PC-3 (cell line): ENCODE data around the gene KIF14. TPM values are rescaled to one million over a fixed set of nuclear protein-coding genes. Genes with fewer than 3 reads are reported as not detected.

ENCODE experiments used
- ATAC-seq: fragments of 200-7000 bp; cut with Tn5 transposase; 2 replicates; pipeline ENCODE4 v1.9.1; 2020; ENCODE audit warnings: mild to moderate bottlenecking, moderate library complexity
- BruUV-seq: library from RNA; stranded (reverse); fragments of 400-500 nt; replicated peaks from 2 replicates; lab custom pipeline; 2021; lab: Mats Ljungman, UMichigan
- CTCF ChIA-PET: fragments of 300-600 bp; sonication (Branson Sonifier 250); formaldehyde crosslinking; loops from one replicate; lab custom pipeline; 2022; ENCODE audit warnings: antibody characterized with exemption; lab: Charles Lee
- POLR2A ChIA-PET: fragments of 300-600 bp; sonication (Branson Sonifier 250); formaldehyde crosslinking; loops from one replicate; lab custom pipeline; 2022; ENCODE audit warnings: antibody characterized with exemption; ENCODE audit not compliant: unreplicated experiment; lab: Charles Lee
- DNase-seq: peaks from one replicate; pipeline ENCODE4 v3.0.0-alpha.2; 2015
- H2AFZ ChIP-seq: fragments of 300-600 bp; sonication (generic); 2 replicates; pipeline ENCODE4 v1.6.0; 2016; ENCODE audit warnings: antibody characterized with exemption, low read length
- H3F3A ChIP-seq: fragments of 300-600 bp; sonication (generic); one replicate; pipeline ENCODE4 v1.6.0; 2017; ENCODE audit warnings: antibody characterized with exemption, low read length, control low read depth, mild to moderate bottlenecking; ENCODE audit not compliant: unreplicated experiment
- H3K27ac ChIP-seq: fragments of 300-600 bp; sonication (generic); 2 replicates; pipeline ENCODE4 v1.5.1; 2016; ENCODE audit warnings: mild to moderate bottlenecking, low read length
- H3K27me3 ChIP-seq: fragments of 300-600 bp; sonication (generic); 2 replicates; pipeline ENCODE4 v1.6.1; 2016; ENCODE audit warnings: low read length, mixed read lengths
- H3K36me3 ChIP-seq: fragments of 300-600 bp; sonication (generic); 2 replicates; pipeline ENCODE4 v1.6.1; 2016; ENCODE audit warnings: low read depth, mixed run types, low read length, mixed read lengths
- H3K4me1 ChIP-seq: fragments of 300-600 bp; sonication (generic); 2 replicates; pipeline ENCODE4 v1.5.1; 2016; ENCODE audit warnings: low read length; ENCODE audit not compliant: insufficient read depth
- H3K4me2 ChIP-seq: fragments of 300-600 bp; sonication (generic); 2 replicates; pipeline ENCODE4 v1.6.0; 2016; ENCODE audit warnings: low read length
- H3K4me3 ChIP-seq: fragments of 300-600 bp; sonication (generic); 2 replicates; pipeline ENCODE4 v1.5.1; 2016; ENCODE audit warnings: mild to moderate bottlenecking, low read length, mixed read lengths
- H3K79me2 ChIP-seq: fragments of 300-600 bp; sonication (generic); 2 replicates; pipeline ENCODE4 v1.6.1; 2017; ENCODE audit warnings: low read length, mixed read lengths
- H3K9ac ChIP-seq: fragments of 300-600 bp; sonication (generic); 2 replicates; pipeline ENCODE4 v1.6.0; 2016; ENCODE audit warnings: mild to moderate bottlenecking, low read length
- H3K9me2 ChIP-seq: fragments of 300-600 bp; sonication (generic); replicated peaks from 2 replicates; pipeline ENCODE4 v1.6.1; 2016; ENCODE audit warnings: mixed run types, low read length, mixed read lengths
- H3K9me3 ChIP-seq: fragments of 300-600 bp; sonication (generic); 2 replicates; pipeline ENCODE4 v1.6.1; 2016; ENCODE audit warnings: low read length, mixed read lengths
- H4K20me1 ChIP-seq: fragments of 300-600 bp; sonication (generic); 2 replicates; pipeline ENCODE4 v1.6.1; 2016; ENCODE audit warnings: low read length, mixed read lengths
- EZH2 ChIP-seq: fragments of 300-600 bp; sonication (generic); IDR thresholded peaks from one replicate; pipeline ENCODE4 v1.6.1; 2017; ENCODE audit warnings: antibody characterized with exemption, mild to moderate bottlenecking, low read length; ENCODE audit not compliant: unreplicated experiment
- EZH2phosphoT487 ChIP-seq: fragments of 300-600 bp; sonication (generic); IDR thresholded peaks from 2 replicates; pipeline ENCODE4 v1.6.1; 2018; ENCODE audit warnings: mild to moderate bottlenecking, antibody characterized with exemption, low read length, borderline replicate concordance
- intact Hi-C: fragments of 100-400 bp; cut with micrococcal nuclease; formaldehyde crosslinking; loops from 2 replicates; pipeline ENCODE4 v1.9.0; 2023
- total RNA-seq: library from RNA; depleted of rRNA; stranded (reverse); fragments of >200 nt; gene quantifications from 2 replicates; pipeline ENCODE4 v1.2.3, GENCODE V29; 2014
- TF ChIP-seq, protein P1 (sequence below): fragments of 300-600 bp; sonication (generic); conservative IDR thresholded peaks from 2 replicates; pipeline ENCODE4 v1.5.1; 2017; ENCODE audit warnings: antibody characterized with exemption, low read depth, mild to moderate bottlenecking, low read length

The KIF14 gene
- total RNA-seq, 1 experiment from 2014 or later, result 23.6 TPM

DNA sequence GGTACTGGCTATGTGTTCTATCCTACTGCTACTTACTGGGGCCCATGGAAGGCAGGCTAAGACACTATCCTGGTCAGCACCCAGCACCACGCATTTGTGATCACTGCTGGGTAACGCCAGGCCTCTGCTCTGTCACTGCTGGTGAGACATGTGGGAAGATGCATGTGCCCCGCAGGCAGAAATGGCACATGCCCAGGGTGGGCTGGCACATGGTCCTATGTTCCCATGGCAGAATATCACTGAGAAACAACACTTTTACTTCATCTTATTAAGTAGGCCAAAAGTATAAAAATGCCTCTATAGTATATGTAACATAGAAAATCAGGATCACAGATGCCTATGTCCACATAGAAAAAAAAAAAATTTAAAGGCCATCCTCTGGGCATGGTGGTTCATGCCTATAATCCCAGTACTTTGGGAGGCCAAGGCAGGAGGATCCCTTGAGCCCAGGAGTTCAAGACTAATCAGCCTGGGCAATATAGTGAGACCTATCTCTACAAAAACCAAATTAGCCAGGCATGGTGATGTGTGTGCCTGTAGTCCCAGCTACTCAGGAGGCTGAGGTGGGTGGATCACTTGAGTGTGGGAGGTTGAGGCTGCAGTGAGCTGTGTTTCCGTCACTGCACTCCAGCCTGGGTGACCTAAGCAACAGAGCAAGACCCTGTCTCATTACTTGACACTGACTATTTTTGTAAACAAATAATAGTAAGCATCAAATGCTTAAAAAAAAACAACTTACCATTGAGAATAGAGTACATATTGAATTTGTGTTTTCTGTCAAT lies 37.7 kb upstream of the KIF14 start:
- peaks cover 32% of the 10 kb centered on the region for H3K36me3 ChIP-seq
- no TSS peak for BruUV-seq
- no peak for ATAC-seq
- H4K20me1 ChIP-seq, result no peaks in the 10 kb centered on the region
- no peak overlapping the region for H3K4me2 ChIP-seq
- ChIA-PET CTCF (no interaction called here), POLR2A (interaction anchor here (0.6 to 0.7 kb wide), 2 partner anchors 12 to 471 kb away, joined by 3 to 5 read pairs; no protein-coding TSS in a partner anchor)
- no peaks in the 10 kb centered on the region for H3K79me2 ChIP-seq
- no peak for DNase-seq
- H3K4me3 ChIP-seq, result no peak overlapping the region
- H3K4me1 ChIP-seq, result peaks cover 33% of the 10 kb centered on the region
- intact Hi-C loops, result no loop called here
- H3F3A ChIP-seq, result peaks cover 4% of the 10 kb centered on the region
- no peak for TF ChIP-seq EZH2phosphoT487
- TF ChIP-seq, protein P1, sequence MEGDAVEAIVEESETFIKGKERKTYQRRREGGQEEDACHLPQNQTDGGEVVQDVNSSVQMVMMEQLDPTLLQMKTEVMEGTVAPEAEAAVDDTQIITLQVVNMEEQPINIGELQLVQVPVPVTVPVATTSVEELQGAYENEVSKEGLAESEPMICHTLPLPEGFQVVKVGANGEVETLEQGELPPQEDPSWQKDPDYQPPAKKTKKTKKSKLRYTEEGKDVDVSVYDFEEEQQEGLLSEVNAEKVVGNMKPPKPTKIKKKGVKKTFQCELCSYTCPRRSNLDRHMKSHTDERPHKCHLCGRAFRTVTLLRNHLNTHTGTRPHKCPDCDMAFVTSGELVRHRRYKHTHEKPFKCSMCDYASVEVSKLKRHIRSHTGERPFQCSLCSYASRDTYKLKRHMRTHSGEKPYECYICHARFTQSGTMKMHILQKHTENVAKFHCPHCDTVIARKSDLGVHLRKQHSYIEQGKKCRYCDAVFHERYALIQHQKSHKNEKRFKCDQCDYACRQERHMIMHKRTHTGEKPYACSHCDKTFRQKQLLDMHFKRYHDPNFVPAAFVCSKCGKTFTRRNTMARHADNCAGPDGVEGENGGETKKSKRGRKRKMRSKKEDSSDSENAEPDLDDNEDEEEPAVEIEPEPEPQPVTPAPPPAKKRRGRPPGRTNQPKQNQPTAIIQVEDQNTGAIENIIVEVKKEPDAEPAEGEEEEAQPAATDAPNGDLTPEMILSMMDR, result no peak
- no peak for TF ChIP-seq EZH2
- H3K9me2 ChIP-seq, result no peaks in the 10 kb centered on the region
- no peak overlapping the region for H2AFZ ChIP-seq
- H3K9me3 ChIP-seq, result no peaks in the 10 kb centered on the region
- H3K27me3 ChIP-seq, result no peaks in the 10 kb centered on the region
- peak overlapping the region; percentile 7; the same call in 1 of the 2 replicates for H3K27ac ChIP-seq
- no peak overlapping the region for H3K9ac ChIP-seq

DNA sequence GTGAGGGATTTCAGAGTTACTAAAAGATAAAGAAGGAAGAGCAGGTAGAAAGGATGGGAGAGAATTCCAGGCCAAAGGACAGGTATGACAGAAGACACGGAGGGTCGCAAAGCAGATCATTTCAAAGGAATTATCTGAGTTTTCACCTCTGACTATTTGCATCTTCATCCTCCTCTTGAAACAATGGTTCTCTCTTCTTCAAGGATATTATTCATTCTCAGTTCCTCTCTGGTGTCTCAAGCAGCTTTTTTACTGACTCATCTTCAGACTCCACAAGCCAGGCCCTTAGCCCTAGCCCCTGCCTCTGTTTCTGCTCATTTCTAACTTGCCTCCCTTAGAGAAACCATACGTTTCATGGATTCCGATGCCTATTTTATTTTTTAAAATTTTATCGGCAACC lies 34.1 kb upstream of the KIF14 start:
- H3K4me3 ChIP-seq, result no peak overlapping the region
- no peak overlapping the region for H3K9ac ChIP-seq
- no peaks in the 10 kb centered on the region for H3K27me3 ChIP-seq
- H3F3A ChIP-seq, result peaks cover 4% of the 10 kb centered on the region
- H3K4me2 ChIP-seq, result peak overlapping the region; percentile 4; the same call in 1 of the 2 replicates
- ATAC-seq (no peak), DNase-seq (peak; percentile 52)
- H3K9me2 ChIP-seq, result no peaks in the 10 kb centered on the region
- ChIA-PET POLR2A (no interaction called here), CTCF (no interaction called here)
- peak overlapping the region; percentile 5; the same call in 1 of the 2 replicates for H3K27ac ChIP-seq
- H3K4me1 ChIP-seq, result peaks cover 27% of the 10 kb centered on the region
- TF ChIP-seq EZH2phosphoT487, result no peak
- TF ChIP-seq, protein P1, result no peak
- no peak for TF ChIP-seq EZH2
- no peaks in the 10 kb centered on the region for H4K20me1 ChIP-seq
- H3K79me2 ChIP-seq, result no peaks in the 10 kb centered on the region
- no peak overlapping the region for H2AFZ ChIP-seq
- BruUV-seq, result no TSS peak
- H3K9me3 ChIP-seq, result no peaks in the 10 kb centered on the region
- intact Hi-C loops, result no loop called here
- H3K36me3 ChIP-seq, result peaks cover 15% of the 10 kb centered on the region

DNA sequence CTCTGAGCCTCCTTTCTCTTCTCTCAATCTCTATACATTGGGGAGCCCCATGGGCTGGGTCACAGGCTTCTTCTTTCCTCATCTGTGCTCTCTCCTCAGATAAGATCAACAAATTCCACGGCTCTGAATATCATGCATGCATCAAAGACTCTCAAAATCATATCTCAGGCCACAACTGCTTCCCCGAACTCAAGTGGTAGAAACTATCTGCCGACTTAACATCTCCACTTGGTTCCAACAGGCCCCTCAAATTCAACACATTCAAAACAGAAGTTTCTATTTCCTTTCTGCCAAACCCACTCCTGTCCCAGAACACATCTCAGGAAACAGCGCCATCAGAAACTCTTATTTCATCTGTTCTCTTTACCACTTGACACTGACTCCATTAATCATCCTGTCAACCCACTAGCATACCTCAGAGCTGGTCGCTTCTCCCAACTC lies 32.5 kb upstream of the KIF14 start:
- Histone ChIP-seq H3K79me2 (no peaks in the 10 kb centered on the region), H3K4me3 (no peak overlapping the region), H3F3A (no peaks in the 10 kb centered on the region), H3K9me3 (no peaks in the 10 kb centered on the region), H2AFZ (no peak overlapping the region), H3K9ac (no peak overlapping the region), H3K9me2 (no peaks in the 10 kb centered on the region), H3K36me3 (peaks cover 17% of the 10 kb centered on the region), H3K27ac (no peak overlapping the region), H3K27me3 (no peaks in the 10 kb centered on the region), H3K4me1 (peaks cover 13% of the 10 kb centered on the region), H3K4me2 (no peak overlapping the region), H4K20me1 (no peaks in the 10 kb centered on the region)
- TF ChIP-seq EZH2, result no peak
- no peak for TF ChIP-seq EZH2phosphoT487
- TF ChIP-seq, protein P1, result no peak
- no peak for DNase-seq
- intact Hi-C loops, result no loop called here
- no peak for ATAC-seq
- ChIA-PET CTCF (no interaction called here), POLR2A (no interaction called here)
- BruUV-seq, result no TSS peak
